HUDEP-2 (cell line): ENCODE results near the gene ANKS4B.
"Not testable (repeated sequence)": the region's sequence is repeated elsewhere in the genome, so short reads cannot be mapped to it uniquely, and the experiment has no call there.

Experiments used
- DNase-seq, 76 experiments: peaks; one replicate each; lab custom pipeline; 2025; ENCODE audit not compliant: unreplicated experiment in 76 of 76; lab: John Stamatoyannopoulos, UW

Gene ANKS4B

GRCh38 chr16:21233521-21234150 is at the start of gene ANKS4B:
TSS of gene ANKS4B (plus strand) at chr16:21233699. CDS start at chr16:21233738, 39 bp downstream.
- DNase-seq, result peak in 8 of 76 experiments; percentile 2 to 48 (median 13)

GRCh38 chr16:21183995-21184394 is 49.5 kb upstream of the ANKS4B start:
- no peak for DNase-seq

- no peak for DNase-seq
These were observed 48.7 kb upstream of the ANKS4B start for GRCh38 chr16:21184834-21185233.

GRCh38 chr16:21185659-21186325 is 47.7 kb upstream of the ANKS4B start:
- no peak for DNase-seq

- DNase-seq, result no peak
These were observed 47.2 kb upstream of the ANKS4B start for GRCh38 chr16:21186326-21186691.

GRCh38 chr16:21189311-21189710 is 44.2 kb upstream of the ANKS4B start:
- DNase-seq, result no peak

GRCh38 chr16:21190013-21190412 is 43.5 kb upstream of the ANKS4B start:
- DNase-seq, result no peak

- DNase-seq, result no peak
These were observed 42.9 kb upstream of the ANKS4B start for GRCh38 chr16:21190599-21190998.

- no peak for DNase-seq
These were observed 40.5 kb upstream of the ANKS4B start for GRCh38 chr16:21192991-21193390.

GRCh38 chr16:21194771-21195301 is 38.7 kb upstream of the ANKS4B start:
- no peak for DNase-seq

- DNase-seq, result not testable (repeated sequence)
These were observed 38.2 kb upstream of the ANKS4B start for GRCh38 chr16:21195330-21195729.

- no peak for DNase-seq
These were observed 36.4 kb upstream of the ANKS4B start for GRCh38 chr16:21197112-21197511.

- DNase-seq, result no peak
These were observed 35.9 kb upstream of the ANKS4B start for GRCh38 chr16:21197621-21198020.

GRCh38 chr16:21199607-21200218 is 33.8 kb upstream of the ANKS4B start:
- no peak for DNase-seq

GRCh38 chr16:21203155-21203797 is 30.2 kb upstream of the ANKS4B start:
- DNase-seq, result no peak

GRCh38 chr16:21205303-21205702 is 28.2 kb upstream of the ANKS4B start:
- DNase-seq, result no peak

- no peak for DNase-seq
These were observed 26.9 kb upstream of the ANKS4B start for GRCh38 chr16:21206550-21206949.

- DNase-seq, result no peak
These were observed 24.9 kb upstream of the ANKS4B start for GRCh38 chr16:21208446-21209230.

- no peak for DNase-seq
These were observed 22.0 kb upstream of the ANKS4B start, which contains the start of gene ZP2 for GRCh38 chr16:21211486-21211885. TSS of gene ZP2 (minus strand) at chr16:21211574. CDS start at chr16:21211547, 27 bp downstream.

- DNase-seq, result no peak
These were observed 19.4 kb upstream of the ANKS4B start for GRCh38 chr16:21214086-21214485.
